Activated CD4-positive, alpha-beta memory T cell treated with anti-CD3 and anti-CD28 coated beads for 36 hours (primary cell): ENCODE data around the gene SNTG2. TPM values are rescaled to one million over a fixed set of nuclear protein-coding genes. Genes with fewer than 3 reads are reported as not detected.
"Not testable (repeated sequence)": the region's sequence is repeated elsewhere in the genome, so short reads cannot be mapped to it uniquely, and the experiment has no call there.

Source experiments
- CTCF ChIA-PET: fragments of 350-600 bp; sonication (Branson Sonifier 250); formaldehyde crosslinking; loops from one replicate; lab custom pipeline; 2021; ENCODE audit warnings: antibody characterized with exemption, inconsistent platforms; lab: Charles Lee
- POLR2A ChIA-PET: fragments of 350-600 bp; sonication (Branson Sonifier 250); formaldehyde crosslinking; loops from one replicate; lab custom pipeline; 2021; ENCODE audit warnings: antibody characterized with exemption; lab: Charles Lee
- DNase-seq: peaks from one replicate; pipeline ENCODE4 v3.0.0-alpha.2; 2020
- H3K27ac Mint-ChIP-seq: one replicate; pipeline ENCODE4 v1.8.0; 2021; ENCODE audit warnings: mixed read lengths
- H3K27me3 Mint-ChIP-seq: one replicate; pipeline ENCODE4 v1.8.0; 2021; ENCODE audit warnings: mixed read lengths
- H3K36me3 Mint-ChIP-seq: one replicate; pipeline ENCODE4 v1.8.0; 2021; ENCODE audit warnings: mixed read lengths
- H3K4me1 Mint-ChIP-seq: one replicate; pipeline ENCODE4 v1.8.0; 2021; ENCODE audit warnings: low read depth, mixed read lengths
- H3K4me3 Mint-ChIP-seq: one replicate; pipeline ENCODE4 v1.8.0; 2021; ENCODE audit warnings: mild to moderate bottlenecking, mixed read lengths
- H3K9me3 Mint-ChIP-seq: one replicate; pipeline ENCODE4 v1.8.0; 2021; ENCODE audit warnings: mixed read lengths
- intact Hi-C: fragments of 100-400 bp; cut with micrococcal nuclease; formaldehyde crosslinking; loops from one replicate; pipeline ENCODE4 v1.15.1; 2023
- total RNA-seq, 2 experiments: library from RNA; stranded (reverse); gene quantifications; one replicate each; pipeline ENCODE4 v1.2.3, GENCODE V29; 2021

The SNTG2 gene
- total RNA-seq, 2 experiments from 2014 or later, result 0.67 to 0.94 TPM

DNA sequence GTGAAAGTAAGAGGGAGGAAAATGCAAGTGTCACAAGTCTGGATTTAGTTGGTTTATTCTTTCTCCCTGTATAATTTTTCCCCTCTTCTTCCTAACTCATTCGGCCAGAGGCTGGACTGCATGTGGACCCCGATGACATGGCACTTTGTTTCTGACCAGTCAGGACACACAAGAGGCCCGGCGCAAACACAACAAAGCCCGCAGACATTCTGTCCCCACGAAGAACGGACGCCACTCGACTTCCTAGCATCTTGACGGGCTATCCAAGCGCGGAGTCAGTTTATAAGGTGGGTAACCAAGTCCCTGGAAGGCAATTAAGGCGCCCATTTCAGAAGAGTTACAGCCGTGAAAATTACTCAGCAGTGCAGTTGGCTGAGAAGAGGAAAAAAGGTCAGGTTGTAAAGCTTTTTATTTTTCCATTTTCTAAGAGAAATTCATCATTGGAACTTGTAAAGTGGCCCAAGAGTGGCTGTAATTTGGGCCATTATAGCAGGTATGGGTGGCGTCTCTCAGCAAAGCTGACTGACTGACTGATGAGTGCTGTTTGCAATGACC is 462.6 kb downstream of the SNTG2 start, which contains the start of gene TPO:
Gene TPO, plus strand, starts transcription at position 308 of the 555 bp plus-strand sequence. CDS start 946 bp downstream, outside the sequence.
- ChIA-PET CTCF (no interaction called here), POLR2A (no interaction called here)
- Mint-ChIP-seq H3K27ac (no peak within 1 kb of the TSS), H3K27me3 (no peaks in the 10 kb centered on the region), H3K9me3 (no peaks in the 10 kb centered on the region), H3K4me3 (no peak within 1 kb of the TSS), H3K36me3 (no peaks in the 10 kb centered on the region), H3K4me1 (no peaks in the 10 kb centered on the region)
- no peak for DNase-seq
- intact Hi-C loops, result no loop called here

DNA sequence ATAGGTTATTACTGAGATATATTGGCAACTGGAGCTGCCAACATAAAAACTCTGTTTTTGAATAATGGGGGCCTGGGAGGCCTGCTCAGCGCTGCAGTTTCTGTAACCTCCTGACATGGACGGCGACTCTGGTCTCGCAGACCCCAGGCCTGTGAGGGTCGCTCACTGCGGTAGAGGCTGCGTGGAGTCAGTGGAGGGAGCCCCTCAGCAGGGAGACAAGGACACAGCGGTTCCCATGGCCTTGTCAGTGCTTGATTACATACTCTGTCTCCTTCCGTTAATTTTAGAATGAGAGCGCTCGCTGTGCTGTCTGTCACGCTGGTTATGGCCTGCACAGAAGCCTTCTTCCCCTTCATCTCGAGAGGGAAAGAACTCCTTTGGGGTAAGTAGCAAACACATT is 463.5 kb downstream of the SNTG2 start:
- CTCF ChIA-PET, result no interaction called here
- H3K27me3 Mint-ChIP-seq, result no peaks in the 10 kb centered on the region
- intact Hi-C loops, result no loop called here
- H3K4me1 Mint-ChIP-seq, result no peaks in the 10 kb centered on the region
- no peaks in the 10 kb centered on the region for H3K9me3 Mint-ChIP-seq
- no peak overlapping the region for H3K4me3 Mint-ChIP-seq
- no peak for DNase-seq
- H3K27ac Mint-ChIP-seq, result no peak overlapping the region
- no peaks in the 10 kb centered on the region for H3K36me3 Mint-ChIP-seq
- POLR2A ChIA-PET, result no interaction called here

DNA sequence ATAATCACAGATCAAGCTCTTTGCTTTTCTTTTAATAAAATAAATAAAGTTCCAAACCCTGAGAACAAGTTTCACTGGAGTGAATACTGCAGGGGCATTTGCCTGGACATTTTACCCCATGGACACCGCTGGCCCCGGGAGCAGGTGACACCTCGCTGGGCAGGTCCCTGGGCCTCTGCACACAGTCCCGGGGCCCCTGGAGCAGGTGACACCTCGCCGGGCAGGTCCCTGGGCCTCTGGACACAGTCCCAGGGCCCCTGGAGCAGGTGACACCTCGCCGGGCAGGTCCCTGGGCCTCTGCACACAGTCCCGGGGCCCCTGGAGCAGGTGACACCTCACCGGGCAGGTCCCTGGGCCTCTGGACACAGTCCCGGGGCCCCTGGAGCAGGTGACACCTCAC is 464.3 kb downstream of the SNTG2 start:
- H3K9me3 Mint-ChIP-seq, CTCF ChIA-PET, H3K27me3 Mint-ChIP-seq, H3K4me3 Mint-ChIP-seq, H3K36me3 Mint-ChIP-seq, H3K4me1 Mint-ChIP-seq, POLR2A ChIA-PET, DNase-seq, intact Hi-C loops, H3K27ac Mint-ChIP-seq: not testable (repeated sequence)

DNA sequence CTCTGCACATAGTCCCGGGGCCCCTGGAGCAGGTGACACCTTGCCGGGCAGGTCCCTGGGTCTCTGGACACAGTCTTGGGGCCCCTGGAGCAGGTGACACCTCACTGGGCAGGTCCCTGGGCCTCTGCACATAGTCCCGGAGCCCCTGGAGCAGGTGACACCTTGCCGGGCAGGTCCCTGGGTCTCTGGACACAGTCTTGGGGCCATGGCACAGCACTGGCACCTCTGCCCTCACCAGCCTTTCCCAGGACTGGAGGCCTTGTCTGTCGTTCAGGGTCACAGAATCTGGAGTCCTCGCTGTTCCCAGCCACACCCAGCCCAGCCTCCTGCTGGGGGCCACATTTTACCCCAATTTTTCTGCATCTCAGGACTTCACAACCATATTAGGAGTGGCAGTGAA is 464.9 kb downstream of the SNTG2 start:
- CTCF ChIA-PET, result no interaction called here
- Mint-ChIP-seq H3K27me3 (no peaks in the 10 kb centered on the region), H3K4me3 (no peak overlapping the region), H3K36me3 (no peaks in the 10 kb centered on the region), H3K4me1 (no peaks in the 10 kb centered on the region), H3K9me3 (no peaks in the 10 kb centered on the region), H3K27ac (no peak overlapping the region)
- POLR2A ChIA-PET, result no interaction called here
- DNase-seq, result no peak
- intact Hi-C loops, result no loop called here
